ENCODE data around the gene DENND4C.
"Not testable (repeated sequence)": the region's sequence is repeated elsewhere in the genome, so short reads cannot be mapped to it uniquely, and the experiment has no call there.

The DENND4C gene

DNA sequence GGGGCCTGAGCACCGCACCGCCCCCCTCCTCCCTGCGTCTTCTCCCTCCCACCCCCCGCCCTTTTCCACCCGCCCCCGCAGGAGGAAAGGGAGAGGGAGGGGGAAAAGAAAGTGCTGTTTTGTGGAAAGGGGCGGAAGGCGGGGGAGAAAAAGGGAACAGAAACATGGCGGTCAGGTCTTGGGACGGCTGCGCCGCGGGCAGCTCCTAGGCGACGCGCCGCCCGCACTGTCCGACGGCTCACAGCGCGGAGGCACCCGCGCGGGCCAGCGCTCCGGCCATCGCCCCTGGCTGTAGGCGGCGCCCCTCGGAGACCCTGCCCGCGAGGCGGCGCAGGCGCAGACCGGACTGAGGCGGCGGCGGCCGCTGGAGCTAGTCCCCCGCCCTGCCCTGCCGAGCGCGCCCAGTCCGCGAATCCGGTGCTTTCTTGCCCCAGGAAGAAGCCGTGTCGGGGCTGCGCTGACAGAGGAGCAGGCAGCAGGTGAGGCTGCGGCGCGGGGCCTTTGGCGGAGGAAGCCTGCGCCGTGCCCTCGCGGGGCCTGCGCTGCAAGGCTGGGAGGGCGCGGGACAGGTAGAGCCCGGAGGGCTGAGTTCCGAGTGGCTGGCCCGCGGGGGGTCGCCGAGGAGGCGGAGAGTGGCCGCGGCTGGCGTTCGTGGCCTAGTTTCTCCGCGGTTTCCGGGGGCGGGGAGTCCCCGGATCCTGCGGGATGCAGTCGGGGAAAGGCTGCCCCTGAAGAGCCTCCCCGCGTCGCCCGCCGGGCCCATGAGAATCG lies at the start of gene DENND4C:
DENND4C (plus strand) TSS at position 339 of the 771 bp plus-strand sequence. CDS start 45,482 bp downstream, outside the sequence.
- peak; percentile 81 to 90 (median 88) for DNase-seq

DNA sequence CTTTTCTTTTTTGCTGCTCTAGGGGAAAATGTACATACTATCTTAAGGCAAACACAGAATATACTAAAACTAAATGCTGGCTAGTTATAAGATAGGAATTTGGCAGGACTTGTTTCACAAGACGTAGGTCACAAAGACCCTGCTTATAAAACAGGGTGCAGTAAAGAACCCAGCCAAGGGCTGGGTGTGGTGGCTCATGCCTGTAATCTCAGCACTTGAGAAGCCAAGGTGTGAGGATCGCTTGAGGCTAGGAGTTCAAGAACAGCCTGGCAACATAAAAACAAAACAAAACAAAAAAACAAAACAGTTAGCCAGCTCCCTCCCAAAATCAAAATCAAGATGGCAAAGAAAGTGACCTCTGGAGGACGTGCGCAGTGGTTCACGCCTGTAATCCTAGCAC lies 49.5 kb upstream of the DENND4C start:
- no peak for DNase-seq

DNA sequence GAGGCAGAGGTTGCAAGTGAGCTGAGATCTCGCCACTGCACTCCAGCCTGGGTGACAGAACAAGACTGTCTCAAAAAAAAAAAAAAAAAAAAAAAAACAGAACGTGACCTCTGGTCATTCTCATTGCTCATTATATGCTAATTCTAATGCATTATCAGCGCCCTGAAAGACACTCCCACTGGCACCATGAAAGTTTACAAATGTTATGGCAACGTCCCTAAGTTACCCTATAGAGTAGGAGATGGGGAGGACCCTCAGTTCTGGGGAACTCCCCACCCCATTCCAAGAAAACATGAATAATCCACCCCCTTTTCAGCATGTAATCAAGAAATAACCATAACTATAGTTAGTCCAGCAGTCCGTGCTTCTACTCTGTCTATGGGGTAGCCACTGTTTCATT lies 48.9 kb upstream of the DENND4C start:
- no peak for DNase-seq

DNA sequence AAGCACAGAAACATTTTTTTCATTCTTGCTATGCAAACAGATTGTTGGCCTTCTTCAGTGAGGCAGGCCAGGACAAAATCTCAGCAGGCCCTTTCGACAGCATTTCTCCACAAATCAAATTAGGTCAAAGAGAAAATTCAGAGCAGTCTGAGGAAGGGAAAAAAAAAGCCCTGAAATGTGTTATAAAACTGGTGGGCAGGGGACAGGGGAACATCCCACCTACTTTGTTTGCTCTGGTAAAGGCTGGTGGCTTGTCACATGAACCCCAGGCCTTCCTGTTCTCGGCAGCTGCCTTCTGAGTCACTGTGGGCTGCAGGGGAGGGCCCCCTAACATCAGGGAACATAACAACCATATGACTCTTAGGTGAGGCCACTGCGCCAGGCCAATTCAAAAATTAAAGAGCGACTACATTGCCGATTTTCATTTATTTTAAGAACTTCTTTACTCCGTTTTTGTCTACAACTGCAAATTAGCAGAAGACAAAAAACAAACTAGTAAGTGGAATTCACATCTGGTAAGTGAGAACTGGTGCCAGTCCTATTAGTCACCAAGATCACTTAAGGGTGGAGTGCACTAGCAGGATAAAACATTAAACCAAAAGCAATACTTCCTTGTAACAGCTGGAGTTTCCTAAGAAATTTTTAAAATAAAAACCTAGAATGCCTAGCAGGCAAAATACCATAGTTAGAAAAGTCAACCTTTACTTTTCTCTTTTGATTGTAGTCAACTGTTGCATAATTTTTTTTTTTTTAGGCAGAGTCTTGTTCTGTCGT lies 46.2 kb upstream of the DENND4C start:
- DNase-seq: no peak

DNA sequence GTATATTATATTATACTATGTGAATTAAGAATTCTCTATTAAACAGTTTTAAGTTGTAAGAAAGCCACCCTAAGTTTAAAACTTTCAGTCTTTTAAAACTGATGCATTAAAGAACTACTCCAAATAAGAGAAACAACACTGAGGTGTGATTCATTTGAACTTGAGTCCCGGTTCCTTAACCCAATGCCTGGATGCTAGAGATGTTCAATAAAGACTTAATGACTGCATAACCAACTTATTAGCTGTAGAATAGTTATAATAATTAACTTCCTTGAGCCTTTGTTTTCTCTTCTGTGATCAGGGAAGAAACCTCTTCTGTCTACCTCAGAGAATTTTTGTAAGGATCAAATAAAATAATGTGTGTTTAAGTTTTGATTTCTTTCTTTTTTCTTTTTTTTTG lies 45.3 kb upstream of the DENND4C start:
- no peak for DNase-seq

DNA sequence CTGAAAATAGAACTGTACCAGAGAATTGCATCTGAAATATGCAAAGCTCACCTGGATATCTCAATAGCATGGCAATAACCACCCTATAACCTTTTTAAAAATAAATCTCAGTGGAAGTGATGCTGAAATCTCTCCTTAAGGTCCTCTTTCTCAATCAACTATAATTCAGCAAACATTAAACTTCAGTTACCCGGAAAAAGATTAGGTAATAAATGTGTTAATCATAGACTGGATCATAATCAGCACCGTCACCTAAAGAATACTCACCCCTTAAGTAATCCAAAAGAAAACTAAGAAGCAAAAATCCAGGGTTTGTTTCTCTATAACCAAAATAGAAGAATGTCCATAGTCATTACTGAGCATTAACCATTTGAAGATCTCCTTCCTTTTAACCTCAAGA lies 44.3 kb upstream of the DENND4C start:
- DNase-seq: no peak

DNA sequence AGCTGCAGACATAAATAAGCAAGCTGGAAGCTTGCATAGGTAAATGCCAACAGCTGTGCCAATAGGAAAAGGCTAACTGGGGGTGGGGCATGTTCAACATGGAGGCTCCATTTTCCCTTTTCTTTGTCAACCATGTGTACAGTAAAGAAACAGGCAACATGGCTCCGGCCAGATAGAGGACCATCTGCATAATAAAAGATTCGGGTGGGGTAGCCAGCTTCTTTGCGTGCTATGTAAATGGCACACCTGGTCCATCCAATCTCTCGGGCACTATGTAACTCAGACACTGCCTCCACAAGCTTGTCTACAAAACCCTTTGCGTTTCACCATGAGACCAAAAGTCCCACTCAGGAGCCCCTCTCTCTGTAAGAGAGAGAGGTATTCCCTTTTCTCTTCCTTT lies 41.7 kb upstream of the DENND4C start:
- no peak for DNase-seq

DNA sequence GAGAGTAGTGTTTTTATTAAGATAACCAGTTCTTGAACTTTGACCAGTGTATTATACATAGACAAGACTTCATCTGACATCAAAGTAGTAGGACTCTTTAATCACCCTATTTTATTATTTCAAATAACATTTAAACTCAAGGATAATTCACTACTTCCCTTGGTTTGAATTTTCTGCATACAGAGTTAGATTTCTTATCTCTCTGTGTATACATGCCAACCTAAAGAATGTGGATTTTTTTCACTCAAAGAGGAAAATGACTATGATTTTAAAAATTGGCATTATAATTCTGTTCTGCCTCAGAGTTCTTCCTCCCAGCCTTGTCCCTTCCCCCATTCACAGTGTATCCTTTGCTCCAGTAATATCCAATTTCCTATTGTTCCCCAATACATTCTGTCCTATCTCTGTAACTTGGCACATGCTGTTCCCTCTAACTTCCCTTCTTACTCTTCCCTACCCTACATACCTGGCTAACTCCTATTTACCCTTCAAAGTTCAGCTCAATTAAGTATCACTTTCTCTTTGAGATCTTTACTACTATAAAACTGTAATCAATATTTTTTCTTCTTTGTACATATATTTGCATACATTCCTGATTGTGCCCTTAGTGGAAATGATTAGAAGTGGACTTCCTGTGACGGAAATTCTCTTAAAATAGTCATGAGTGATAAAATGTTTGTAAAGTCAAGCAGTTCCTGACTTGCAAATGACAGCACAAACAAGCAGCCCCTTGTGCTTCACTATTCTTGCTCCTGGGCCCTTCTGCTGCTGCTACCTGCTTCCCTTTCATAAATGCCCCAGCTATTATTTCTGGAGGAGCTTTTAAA lies 38.1 kb upstream of the DENND4C start:
- DNase-seq: no peak

DNA sequence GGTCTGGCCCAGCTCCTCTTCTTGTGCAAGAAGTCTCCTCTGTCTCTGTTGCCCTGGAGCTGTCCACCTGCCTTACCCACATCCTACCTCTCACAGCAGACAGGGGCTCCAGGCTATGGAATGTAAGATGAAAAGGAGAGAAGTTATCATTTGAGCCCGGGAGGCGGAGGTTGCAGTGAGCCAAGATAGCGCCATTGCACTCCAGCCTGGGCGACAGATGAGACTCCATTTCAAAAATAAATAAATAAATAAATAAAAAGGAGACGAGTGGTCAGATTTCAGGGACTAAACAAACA lies 37.5 kb upstream of the DENND4C start:
- no peak for DNase-seq

DNA sequence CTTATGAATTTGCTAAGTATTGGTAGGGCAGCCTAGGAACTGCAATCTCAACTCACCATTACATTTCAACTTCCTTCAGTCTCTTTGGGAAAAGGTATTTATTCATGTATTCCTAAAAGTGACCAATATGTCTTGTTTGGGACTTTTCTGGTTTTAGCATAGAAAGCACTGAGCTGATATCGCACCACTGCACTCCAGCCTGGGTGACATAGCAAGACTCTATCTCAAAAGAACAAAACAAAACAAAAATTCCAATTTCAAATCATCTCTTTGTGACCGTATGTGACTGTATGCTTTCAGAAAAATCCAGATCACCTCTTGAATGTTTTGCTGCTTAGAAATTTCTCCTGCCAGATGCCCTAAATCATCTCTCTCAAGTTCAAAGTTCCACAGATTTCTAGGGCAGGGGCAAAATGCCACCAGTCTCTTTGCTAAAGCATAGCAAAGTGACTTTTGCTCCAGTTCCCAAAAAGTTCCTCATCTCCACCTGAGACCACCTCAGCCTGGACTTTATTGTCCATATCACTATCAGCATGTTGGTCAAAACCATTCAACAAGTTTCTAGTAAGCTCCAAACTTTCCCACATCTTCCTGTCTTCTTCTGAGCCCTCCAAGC lies 37.0 kb upstream of the DENND4C start:
- DNase-seq: not testable (repeated sequence)

DNA sequence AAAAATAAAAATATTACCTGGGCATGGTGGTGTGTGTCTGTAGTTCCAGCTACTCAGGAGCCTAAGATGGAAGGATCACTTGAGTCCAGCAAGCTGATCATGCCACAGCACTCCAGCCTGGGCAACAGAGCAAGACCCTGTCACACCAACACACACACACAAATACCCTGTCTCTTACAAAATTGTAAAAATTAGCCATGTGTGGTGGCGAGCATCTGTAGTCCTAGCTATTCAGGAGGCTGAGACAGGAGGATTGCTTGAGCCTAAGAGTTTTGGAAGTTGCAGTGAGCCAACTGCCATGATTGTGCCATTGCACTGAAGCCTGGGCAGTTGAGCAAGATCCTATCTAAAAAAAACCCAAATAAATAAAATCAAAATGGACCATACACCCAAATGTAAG lies 32.1 kb upstream of the DENND4C start:
- no peak for DNase-seq

DNA sequence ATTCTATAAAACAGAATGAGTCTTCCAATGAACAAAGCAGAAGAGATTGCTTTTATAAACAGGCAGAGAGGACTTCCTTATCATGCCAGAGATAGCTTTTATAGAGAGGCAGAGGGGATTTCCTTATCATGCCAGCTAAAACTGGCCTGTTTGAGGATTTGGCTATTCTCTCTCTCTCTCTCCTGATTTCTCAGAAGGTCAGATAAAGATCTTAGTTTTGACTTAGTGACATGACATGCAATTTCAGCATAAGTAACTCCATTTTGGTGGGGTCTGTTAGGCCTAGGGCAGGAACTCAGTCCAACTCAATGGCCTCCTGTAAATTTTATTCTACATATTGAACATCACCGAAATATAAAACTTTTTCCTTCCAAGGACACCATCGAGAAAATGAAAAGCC lies 31.5 kb upstream of the DENND4C start:
- no peak for DNase-seq

DNA sequence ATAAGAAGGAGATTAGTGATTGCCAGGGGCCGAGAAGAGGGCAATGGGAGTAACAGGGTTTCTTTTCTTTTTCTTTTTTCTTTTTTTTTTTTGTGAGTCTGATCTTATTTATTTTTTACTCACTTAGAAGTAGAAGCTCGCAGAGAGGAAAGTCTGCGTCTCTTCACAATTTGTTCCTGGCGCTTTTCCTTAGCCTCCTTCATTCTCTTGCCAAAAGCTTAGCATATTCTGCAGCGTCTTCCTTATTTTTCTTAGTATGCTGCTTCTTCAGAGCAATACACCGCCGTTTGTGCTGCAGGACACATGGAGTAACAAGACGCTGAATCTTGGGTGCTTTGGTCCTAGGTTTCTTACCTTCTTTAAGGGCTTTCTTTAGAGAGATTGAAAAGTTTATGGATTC lies 30.3 kb upstream of the DENND4C start:
- DNase-seq: no peak

DNA sequence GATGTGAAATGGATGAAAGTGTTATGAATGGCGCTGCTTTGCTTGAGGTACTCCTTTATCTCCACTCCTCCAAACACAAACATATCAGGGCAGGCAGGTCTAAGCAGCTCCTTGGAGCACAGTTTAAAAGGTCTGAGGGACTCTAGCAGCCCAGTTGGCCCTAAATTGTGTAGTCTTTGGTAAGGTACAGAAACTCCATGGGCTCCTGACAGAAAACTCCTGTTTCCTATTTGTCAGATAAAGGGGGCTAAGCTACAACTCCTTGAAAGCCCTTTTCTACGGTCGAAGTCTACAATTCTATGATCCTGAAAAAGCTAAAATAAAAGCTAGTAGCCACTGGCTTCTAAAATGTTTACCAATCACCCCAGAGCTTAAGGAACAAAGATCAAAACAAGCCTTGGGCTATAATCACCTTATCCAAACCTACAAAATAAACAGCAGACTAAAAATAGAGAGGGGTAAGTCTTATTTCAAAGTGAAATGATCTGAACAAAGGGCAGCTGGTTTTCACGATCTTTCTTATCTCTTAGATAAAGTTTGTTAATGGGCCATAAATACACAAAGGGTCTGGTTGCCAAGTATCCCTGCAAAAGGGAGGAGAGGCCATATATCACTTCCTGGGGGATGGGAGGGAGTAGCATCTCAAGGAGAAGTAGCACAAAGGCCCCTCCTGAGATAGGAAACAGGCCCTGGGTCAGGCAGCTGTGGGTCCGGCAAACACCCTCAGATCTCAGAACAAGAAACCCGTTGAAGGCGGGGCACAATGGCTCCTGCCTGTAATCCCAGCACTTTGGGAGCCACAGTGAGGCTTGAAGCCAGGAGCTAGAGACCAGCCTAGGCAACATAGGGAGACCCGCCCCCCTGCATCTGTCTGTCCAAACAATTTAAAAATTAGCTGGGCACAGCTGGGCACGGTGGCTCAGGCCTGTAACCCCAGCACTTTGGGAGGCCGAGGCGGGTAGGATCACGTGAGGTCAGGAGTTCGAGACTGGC lies 28.3 kb upstream of the DENND4C start:
- DNase-seq: peak; percentile 17 to 44 (median 34)

DNA sequence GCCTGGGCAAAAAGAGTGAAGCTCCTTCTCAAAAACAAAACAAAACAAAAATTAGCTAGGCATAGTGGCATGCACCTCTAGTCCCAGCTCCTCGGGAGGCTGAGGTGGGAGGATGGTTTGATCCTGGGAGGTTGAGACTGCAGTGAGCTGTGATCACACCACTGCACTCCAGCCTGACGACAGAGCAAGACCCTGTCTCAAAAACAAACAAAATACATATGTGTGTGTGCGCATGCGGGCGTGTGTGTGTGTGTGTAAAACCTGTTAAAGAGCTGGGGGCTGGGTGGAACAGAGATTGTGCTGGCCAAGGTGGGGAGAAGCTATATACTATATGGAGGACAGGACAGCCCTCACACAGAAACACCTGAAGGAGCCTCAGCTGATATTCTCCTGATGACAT lies 27.4 kb upstream of the DENND4C start:
- DNase-seq: no peak

DNA sequence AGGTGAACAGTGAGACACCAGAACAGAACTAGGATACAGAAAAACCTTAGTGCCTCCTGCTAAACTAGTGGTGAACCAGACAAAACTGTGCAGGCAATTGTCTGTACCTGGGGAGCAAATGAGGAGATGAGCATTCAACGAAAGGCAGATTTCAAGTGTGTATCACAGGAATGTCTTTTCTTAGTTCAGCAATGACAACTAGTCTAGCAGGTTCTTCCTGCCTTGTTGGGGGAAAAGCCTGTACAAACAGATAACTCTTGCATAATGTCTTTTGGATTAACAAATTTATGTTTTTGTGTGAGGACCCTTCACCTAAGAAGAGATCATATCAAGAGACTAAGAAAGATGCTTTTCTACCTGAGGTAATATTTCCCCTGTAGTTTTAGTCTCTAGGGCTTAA lies 21.8 kb upstream of the DENND4C start:
- DNase-seq: no peak

DNA sequence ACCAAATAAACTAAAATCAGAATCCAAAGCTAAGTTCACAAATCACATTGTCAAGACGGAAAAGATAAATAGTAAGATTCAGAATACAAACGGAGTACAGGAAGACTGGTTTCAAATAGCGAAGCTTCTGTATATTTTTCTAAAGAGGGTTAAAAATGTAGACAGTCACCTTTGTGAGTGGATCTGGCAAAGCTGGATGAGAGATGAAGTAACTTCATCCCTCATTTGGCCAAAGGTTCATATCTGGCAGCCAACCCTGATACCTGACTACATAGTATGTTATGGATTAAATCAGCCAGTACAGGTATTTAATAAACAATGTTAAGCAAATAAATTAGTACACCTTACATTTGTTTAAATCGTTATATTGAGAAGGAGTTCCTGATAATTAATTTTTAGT lies 21.3 kb upstream of the DENND4C start:
- DNase-seq: no peak

DNA sequence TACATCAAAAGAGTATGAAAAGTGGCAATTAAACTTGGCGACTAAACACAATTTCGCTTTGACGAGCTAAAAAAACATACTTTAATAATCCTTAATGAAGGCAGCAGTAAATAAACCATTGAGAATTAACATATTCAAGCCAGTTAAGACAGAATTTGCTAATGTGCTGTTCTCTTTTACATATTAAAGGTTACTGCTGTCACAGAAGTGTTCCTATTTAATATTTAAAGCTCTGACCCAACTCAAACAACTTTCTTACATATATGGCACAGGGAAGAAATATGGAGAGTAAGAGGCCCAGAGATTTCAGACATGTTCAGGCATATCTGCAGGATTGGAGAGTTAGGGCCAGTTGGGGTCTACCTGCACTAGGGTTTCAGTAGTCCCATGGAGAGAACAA lies 16.7 kb upstream of the DENND4C start:
- DNase-seq: no peak

DNA sequence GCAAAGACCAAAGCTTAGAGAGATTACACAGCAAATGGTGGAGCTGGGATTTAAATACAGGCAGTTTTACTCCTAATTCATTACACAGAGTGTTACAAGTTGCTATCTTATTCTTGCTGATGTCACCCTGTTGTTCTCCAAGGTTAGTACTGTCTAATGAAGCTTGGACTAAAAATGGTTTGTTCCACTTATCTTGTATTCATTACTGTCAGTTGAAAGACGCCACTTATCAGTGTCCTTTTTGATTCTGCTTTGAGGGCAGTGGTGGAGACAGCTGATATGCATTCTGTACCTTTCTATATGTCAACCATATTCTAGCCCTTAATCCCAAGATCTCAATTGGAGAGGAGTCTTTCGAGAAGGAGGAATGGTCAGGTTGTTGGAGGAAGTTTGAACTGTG lies 14.0 kb upstream of the DENND4C start:
- peak in 1 of 3 experiments; percentile 0 for DNase-seq

DNA sequence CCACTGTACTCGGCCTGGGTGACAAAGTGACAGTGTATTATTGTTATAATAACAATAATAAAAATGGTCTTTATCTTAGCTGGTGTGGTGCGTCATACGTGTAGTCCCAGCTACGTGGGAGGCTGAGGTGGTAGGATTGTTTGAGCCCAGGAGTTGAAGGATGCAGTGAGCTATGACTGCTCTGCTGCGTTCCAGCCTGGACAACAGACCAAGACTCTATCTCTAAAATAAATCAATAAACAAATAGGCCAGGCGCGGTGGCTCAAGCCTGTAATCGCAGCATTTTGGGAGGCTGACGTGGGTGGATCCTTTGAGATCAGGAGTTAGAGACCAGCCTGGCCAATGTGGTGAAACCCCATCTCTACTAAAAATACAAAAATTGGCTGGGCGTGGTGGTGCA lies 9.2 kb upstream of the DENND4C start:
- DNase-seq: no peak

DNA sequence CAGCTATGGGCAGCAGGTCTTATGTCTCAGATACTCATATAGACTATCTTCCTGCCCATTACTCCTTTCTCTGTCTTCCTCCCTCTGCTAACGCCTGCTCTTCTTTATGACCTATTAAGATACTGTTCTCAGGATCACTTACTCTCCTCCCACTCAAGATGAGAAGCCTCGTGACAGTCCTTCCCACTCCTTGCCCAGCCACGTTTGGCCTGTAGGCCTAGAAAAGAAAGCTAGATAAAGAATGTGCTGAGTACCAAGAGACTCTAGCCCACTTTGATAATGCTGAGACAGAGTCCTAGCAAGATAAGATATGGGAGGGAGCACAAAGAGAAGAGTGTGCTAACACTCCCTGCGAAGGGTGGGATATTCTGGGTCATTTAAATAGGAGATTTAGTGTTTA lies 6.8 kb upstream of the DENND4C start:
- no peak for DNase-seq

DNA sequence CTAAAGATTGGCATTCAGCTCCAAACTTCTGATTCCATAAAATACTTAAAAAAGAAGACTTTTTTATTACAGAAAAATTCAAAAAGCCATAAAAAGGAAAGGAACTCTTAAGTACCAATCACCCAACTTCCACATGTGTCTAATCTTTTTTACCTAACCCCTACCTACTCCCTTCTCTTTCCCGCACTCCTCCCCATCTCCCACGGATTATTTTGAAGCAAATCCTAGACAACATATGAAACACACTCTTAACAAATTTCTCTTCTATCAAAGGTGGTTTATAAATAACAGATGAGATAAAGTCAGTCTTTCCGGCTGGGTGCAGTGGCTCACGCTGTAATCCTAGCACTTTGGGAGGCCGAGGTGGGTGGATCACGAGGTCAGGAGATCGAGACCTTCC lies 5.9 kb upstream of the DENND4C start:
- no peak for DNase-seq
